HG02763 (cell line): ENCODE results near the gene GNS.
"Not testable (repeated sequence)": the region's sequence is repeated elsewhere in the genome, so short reads cannot be mapped to it uniquely, and the experiment has no call there.

ENCODE experiments used
- ATAC-seq: cut with Tn5 transposase; IDR thresholded peaks from one replicate; pipeline ENCODE4 v1.9.1; 2021; ENCODE audit warnings: mild to moderate bottlenecking, moderate library complexity; ENCODE audit not compliant: unreplicated experiment

GNS gene

DNA sequence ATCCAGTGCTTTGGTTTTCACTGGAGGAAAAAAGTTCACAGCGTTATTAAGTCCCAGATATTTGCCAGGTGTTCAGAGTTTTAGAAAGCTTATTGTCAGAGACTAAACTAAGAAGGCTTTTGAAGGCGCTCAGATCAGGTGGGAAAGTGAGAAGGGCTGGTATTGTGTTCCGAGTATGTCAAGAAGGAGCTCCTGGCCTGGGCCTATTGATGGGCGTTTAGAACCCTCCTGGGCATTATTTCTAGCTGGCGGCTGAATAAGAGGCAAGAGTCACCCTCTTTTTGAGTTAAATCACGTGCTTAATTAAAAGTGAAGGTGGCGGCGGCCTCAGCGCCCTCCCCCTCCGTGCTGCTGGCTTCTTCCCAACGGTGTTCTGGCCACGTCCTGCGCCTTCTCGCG, 20.9 kb upstream of the GNS start:
- ATAC-seq = no peak

DNA sequence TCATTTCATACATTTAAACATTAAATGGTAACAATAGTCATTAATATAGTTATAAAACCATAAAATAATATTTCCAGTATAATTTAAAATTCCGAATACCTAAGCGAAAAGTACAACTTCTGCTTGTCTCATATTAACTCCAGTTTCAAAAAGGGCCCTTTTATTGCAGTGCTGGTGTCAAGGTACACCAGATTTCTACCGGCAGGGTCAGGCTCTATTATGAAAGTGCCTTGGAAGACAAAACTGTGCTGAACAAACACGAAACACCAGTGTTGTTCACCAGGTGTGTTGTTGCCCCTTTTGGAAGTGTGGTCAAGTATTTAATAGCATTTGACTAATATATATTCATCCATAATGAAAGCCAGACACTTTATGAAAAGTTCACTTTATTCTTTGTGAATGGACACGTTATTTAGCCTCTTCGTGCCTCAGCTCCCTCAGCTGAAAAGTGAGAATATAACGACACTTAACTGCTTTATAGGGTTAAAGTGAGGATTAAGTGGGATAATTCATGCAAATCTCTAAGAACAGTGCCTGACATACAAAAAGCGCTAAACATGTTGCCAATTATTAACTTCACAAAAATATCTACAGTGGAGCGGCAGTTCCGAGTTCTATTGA, 20.3 kb upstream of the GNS start:
- no peak for ATAC-seq

GRCh38 chr12:64775147-64775736, 16.0 kb upstream of the GNS start:
- not testable (repeated sequence) for ATAC-seq

- no peak for ATAC-seq
Measured at GRCh38 chr12:64773386-64773785, 14.2 kb upstream of the GNS start.

GRCh38 chr12:64767495-64767894, 8.3 kb upstream of the GNS start:
- no peak for ATAC-seq

GRCh38 chr12:64760808-64761573, 1.8 kb upstream of the GNS start:
- no peak for ATAC-seq

DNA sequence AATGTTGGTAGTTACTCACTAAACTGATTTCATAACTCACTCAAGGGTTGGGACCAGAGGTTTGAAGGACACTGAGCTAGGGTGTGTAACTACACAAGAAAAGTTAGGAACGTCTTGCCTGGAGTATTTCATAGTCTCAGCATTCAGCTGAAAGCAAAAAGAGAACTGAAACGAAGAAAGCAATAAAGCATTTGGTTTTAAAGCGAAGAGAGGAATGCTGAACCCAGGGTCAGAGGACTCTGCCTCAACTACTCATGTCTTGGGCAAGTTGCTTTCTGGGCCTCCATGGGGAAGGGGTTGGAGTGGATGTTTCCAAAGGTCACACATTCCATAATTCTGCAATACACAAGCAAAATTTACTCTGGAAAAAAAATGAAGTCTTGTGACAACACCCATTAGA, 1.4 kb downstream of the GNS start:
- ATAC-seq = no peak

DNA sequence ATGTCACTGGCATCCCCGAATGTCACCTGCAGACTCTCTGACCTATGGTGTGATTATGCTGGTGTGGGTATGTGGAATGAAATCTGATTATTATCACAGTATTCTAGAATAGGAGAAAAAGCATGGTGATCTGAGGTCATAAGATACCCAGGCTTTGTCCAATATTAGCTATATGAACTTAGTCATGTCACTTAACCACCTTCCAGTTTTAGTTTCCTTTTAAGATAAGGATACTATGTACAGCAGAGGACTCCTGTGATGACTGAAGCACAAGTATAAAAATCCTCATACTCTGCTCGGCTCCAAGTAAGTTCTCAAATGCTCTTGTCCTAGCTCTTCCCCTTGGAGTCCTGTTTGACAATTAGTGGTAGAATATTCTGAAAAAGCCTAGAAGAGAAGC, 2.8 kb downstream of the GNS start:
- ATAC-seq = no peak

GRCh38 chr12:64753427-64753826, 5.8 kb downstream of the GNS start:
- ATAC-seq = no peak

- no peak for ATAC-seq
Measured at GRCh38 chr12:64752833-64753238, 6.4 kb downstream of the GNS start.

DNA sequence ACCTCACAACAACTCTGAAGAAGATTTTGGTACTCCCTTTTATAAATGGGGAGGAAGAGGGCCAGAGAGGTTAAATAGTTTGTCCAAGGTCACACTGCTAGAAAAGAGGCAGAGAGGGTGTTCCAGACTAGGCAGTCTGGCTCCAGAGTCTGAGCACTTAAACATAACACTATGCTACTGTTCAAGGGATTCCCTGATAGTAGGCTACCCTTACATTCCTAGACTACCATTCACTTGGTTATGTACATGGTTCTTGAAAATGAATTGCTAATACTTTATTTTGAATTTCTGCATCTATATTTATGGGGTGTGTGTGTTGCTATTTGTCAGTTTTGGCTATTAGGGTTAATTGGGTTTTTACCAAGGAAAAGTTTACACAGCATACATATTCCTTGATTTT, 7.2 kb downstream of the GNS start:
- no peak for ATAC-seq

GRCh38 chr12:64749461-64750200, 9.6 kb downstream of the GNS start:
- no peak for ATAC-seq

DNA sequence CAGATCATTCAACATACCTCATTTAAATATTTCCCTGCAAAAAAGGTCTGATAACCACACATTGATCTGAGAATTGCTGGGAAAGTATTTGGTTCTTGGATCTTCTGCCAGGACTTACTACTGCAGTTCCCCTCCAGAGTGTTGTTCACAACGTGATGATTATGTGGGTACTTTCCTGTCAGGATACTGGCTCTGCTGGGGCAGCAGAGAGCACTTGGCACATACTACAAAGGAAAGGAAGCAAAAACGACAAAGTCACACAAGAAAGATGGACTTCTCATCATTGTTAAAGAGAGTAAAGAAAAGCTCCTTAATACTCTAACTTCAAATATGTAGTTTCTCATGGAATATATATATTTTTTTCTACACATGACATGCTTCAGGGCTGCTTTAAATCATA, 11.5 kb downstream of the GNS start:
- ATAC-seq = no peak

- ATAC-seq = no peak
Measured at GRCh38 chr12:64746663-64747062, 12.5 kb downstream of the GNS start.

DNA sequence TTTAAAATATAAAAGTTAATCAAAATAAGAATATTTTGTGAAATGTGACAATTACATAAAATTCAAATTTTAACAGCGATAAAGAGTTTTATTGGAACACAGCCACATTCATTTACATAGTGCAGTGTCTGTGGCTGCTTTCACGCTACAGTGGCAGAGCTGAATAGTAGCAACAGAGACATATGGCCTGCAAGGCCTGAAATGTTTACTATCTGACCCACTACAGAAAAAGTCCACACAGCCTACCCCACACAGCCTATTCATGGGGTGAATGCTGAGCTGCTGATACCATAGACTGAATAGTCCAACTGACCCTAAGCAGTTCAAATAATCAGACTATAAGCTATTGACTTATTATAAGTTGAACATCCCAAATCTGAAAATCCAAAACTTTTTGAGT, 13.2 kb downstream of the GNS start:
- ATAC-seq = no peak

- ATAC-seq = no peak
Measured at GRCh38 chr12:64745259-64745807, 13.9 kb downstream of the GNS start.

GRCh38 chr12:64744422-64745258, 14.6 kb downstream of the GNS start:
- ATAC-seq = no peak

DNA sequence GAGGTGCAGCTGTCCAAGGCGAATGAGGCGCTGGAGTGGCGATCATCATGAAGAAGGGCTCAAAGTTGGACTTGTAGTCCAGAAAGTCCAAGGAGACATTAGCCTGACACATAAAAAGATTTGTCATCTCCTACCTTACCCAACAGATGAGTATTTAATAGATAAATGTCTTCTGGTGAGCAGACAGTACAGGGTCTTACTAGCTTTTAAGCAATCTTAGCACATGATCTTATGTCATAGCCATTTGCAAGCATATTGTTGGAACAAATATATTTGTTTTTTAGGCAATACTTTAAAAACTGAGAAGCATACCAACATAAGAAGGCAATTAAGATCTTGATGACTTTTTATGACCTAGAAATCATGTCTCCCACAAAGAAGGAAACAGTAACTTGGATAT, 16.0 kb downstream of the GNS start:
- ATAC-seq = no peak

DNA sequence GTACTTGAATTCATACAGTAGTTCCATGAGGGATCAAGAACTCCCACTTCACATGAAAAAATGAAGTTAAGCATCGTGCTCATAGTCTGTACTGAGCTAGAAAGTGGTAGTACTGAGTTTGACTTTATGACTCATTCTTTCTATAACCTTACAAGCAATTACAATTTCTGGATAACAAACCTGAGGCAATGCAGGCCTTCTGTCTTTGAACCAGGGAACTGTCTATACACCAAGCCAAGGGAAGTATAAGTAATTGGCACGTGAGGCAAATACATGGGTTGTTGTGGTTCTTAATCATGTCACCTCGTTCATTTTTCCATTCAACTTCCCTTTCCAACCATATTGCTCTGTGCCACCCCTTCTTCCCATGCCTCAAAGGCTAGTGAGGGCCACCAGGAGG, 16.8 kb downstream of the GNS start:
- no peak for ATAC-seq

DNA sequence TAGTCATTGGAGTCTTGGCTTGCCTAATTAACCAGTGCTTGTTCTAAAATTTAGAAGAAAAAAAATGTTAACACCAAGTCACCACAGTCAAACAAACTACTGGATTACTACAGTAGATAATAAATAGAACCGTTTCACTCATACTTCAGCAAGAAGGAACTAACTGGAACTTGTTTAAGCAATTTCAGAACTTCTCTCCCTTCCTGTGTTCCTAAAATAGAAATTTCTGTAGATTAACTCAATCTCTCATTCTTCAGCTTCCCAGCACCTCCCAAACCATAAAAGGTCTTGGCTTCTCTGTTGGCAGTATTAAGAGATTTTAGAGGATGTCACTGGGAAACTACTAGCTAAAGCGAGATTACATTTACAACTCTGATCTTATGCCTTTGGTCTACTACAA, 18.6 kb downstream of the GNS start:
- no peak for ATAC-seq

- no peak for ATAC-seq
Measured at GRCh38 chr12:64739778-64740177, 19.4 kb downstream of the GNS start.
